Right atrium auricular region (tissue), 2 donors: Measurements from ENCODE around the gene PFDN6. TPM values are rescaled to one million over a fixed set of nuclear protein-coding genes. Genes with fewer than 3 reads are reported as not detected.
"Not testable (repeated sequence)": the region's sequence is repeated elsewhere in the genome, so short reads cannot be mapped to it uniquely, and the experiment has no call there.

Source experiments
- DNase-seq: peaks from one replicate; pipeline ENCODE4 v3.0.0-alpha.2; 2019; ENCODE audit warnings: low spot score
- H3K27ac ChIP-seq, 2 donors: fragments of 200-600 bp; sonication (generic); 1 replicate in 1 of 2; 2 replicates in 1 of 2; pipeline ENCODE4 v1.5.1; 2016 to 2019
- H3K27me3 ChIP-seq, 2 donors: fragments of 200-600 bp; sonication (generic); one replicate each; pipeline versions ENCODE4 v1.5.1 to v1.6.0; 2017 to 2019
- H3K36me3 ChIP-seq: fragments of 200-600 bp; sonication (generic); one replicate; pipeline ENCODE4 v1.5.1; 2016
- H3K4me1 ChIP-seq, 2 donors: fragments of 200-600 bp; sonication (generic); one replicate each; pipeline versions ENCODE4 v1.5.1 to v1.6.0; 2017 to 2019
- H3K4me3 ChIP-seq, 2 donors: fragments of 200-600 bp; sonication (generic); 1 replicate in 1 of 2; 2 replicates in 1 of 2; pipeline ENCODE4 v1.5.1; 2017 to 2019; ENCODE audit warnings: mild to moderate bottlenecking in 1 of 2, moderate library complexity in 1 of 2
- H3K9me3 ChIP-seq, 2 donors: fragments of 200-600 bp; sonication (generic); one replicate each; pipeline ENCODE4 v1.5.1; 2019
- total RNA-seq, 2 donors: library from RNA; depleted of rRNA; stranded (reverse); fragments of >200 nt; gene quantifications; one replicate each; pipeline ENCODE4 v1.1.0, GENCODE V29; 2016
- TF ChIP-seq, protein P1 (sequence below), 2 donors: fragments of 200-600 bp; sonication (generic); IDR thresholded peaks; one replicate each; pipeline ENCODE4 v1.5.1; 2019; ENCODE audit warnings: antibody characterized with exemption in 2 of 2

Gene PFDN6
- total RNA-seq, 2 donors from 2014 or later: 23.4 to 29.5 TPM

DNA sequence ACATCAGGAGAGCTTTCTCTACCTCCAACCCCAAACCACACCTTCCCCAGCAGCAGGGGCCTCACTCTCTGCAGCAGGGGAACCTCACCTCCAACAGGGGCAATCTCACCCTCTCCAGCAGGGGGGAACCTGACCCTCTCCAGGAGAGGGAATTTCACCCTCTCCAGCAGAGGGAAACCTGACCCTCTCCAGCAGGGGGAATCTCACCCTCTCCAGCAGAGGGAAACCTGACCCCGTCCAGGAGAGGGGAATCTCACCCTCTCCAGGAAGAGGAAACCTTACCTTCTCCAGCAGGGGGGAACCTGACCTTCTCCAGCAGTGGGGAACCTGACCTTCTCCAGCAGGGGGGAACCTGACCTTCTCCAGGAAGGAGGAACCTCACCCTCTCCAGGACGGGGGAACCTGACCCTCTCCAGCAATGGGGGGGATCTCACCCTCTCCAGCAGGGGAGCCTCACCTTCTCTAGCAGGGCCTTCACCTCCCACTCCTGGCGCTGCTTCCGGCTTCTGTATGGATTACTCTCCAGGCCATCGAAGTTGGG is 9.4 kb upstream of the PFDN6 start:
- no peak overlapping the region for H3K27ac ChIP-seq
- H3K27me3 ChIP-seq: no peaks in the 10 kb centered on the region
- no peak for DNase-seq
- no peak overlapping the region for H3K4me3 ChIP-seq
- TF ChIP-seq, protein P1, sequence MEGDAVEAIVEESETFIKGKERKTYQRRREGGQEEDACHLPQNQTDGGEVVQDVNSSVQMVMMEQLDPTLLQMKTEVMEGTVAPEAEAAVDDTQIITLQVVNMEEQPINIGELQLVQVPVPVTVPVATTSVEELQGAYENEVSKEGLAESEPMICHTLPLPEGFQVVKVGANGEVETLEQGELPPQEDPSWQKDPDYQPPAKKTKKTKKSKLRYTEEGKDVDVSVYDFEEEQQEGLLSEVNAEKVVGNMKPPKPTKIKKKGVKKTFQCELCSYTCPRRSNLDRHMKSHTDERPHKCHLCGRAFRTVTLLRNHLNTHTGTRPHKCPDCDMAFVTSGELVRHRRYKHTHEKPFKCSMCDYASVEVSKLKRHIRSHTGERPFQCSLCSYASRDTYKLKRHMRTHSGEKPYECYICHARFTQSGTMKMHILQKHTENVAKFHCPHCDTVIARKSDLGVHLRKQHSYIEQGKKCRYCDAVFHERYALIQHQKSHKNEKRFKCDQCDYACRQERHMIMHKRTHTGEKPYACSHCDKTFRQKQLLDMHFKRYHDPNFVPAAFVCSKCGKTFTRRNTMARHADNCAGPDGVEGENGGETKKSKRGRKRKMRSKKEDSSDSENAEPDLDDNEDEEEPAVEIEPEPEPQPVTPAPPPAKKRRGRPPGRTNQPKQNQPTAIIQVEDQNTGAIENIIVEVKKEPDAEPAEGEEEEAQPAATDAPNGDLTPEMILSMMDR (IDR thresholded peaks at IDR 0.05): peak in 1 of 2 donors; percentile 33
- H3K4me1 ChIP-seq: peaks cover 0 to 28% of the 10 kb centered on the region in 2 donors
- peaks cover 42% of the 10 kb centered on the region for H3K36me3 ChIP-seq
- no peaks in the 10 kb centered on the region for H3K9me3 ChIP-seq

DNA sequence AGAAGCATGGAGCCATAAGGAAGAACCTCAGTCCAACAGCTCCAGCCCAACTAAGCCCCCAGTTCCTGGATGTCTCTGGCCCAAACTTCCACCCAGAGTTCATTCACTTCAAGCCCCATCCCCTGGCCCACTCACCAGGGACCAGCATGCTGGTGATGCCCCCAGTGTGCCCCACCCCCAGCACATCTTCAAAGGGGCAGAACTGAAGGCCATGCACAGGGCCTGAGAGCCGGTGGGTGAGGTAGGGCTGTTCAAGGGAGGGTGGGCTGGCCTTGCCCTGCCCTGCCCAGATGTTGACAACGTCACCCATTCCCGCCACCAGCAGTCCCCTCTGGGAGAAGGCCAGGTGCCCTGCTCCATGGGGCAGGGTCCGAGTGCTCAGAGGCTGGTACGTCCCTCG is 8.9 kb upstream of the PFDN6 start:
- Histone ChIP-seq H3K4me1 (peaks cover 0 to 28% of the 10 kb centered on the region in 2 donors), H3K27me3 (no peaks in the 10 kb centered on the region), H3K27ac (no peak overlapping the region), H3K9me3 (no peaks in the 10 kb centered on the region), H3K36me3 (peaks cover 40% of the 10 kb centered on the region), H3K4me3 (no peak overlapping the region)
- TF ChIP-seq, protein P1 (IDR thresholded peaks at IDR 0.05): no peak
- no peak for DNase-seq

DNA sequence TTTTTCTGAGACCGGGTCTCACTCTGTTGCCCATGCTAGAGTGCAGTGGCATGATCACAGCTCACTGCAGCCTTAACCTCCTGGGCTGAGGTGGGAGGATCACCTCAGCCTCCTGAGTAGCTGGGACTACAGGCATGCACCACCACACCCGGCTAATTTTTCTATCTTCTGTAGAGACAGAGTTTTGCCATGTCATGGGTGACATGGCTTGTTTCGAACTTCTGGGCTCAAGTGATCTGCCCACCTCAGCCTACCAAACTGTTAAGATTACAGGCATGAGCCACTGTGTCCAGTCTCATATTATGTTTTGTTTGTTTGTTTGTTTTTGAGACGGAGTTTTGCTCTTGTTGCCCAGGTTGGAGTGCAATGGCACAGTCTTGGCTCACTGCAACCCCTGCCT is 4.2 kb upstream of the PFDN6 start:
- H3K9me3 ChIP-seq, DNase-seq, H3K4me3 ChIP-seq, H3K27me3 ChIP-seq, H3K27ac ChIP-seq: not testable (repeated sequence)
- peaks cover 0 to 18% of the 10 kb centered on the region in 2 donors for H3K4me1 ChIP-seq
- peaks cover 38% of the 10 kb centered on the region for H3K36me3 ChIP-seq

DNA sequence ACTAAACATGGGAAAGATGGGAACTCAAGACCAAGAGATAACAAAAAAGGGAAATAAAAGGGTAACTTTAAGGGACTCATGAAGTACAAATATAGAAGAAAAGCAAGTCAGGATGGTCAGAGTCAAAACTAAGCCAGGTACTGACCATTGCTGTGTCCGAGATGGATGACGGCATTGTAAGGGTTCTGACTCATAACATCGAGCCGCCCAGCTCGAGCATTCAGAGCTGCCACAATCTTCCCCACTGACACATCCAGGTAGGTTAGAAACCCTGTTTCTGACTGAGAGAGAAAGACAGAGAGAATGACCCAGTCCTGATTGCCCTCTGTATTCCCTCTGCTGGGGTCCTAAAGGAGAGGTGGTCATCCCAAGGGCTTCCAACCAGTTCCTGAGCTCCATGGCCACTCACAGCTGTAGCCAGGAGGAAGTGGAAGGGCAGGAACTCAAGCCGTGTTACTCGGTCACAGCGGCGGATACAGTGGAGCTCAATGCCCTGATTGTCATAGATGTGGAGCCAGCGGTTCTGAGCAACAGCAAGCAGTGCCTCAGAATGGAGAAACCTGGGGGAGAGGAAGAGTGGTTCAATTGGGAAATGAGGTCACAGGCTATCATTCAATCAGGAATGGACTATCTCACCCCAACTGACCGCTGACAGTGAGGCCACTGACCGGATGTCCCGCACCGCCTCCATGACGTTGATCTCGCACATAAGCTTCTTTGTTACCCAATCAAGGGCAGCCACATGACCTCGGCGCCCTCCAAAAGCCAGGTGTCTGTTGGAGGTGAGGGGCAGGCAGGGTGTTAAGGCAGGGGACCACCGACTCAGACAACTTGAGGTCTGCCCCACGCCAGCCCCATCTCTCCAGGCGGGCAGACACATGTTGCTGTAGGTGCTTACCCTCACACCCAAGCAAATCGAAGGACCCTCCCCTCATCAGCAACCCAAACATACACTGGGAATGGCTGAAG is 2.2 kb upstream of the PFDN6 start:
- no peaks in the 10 kb centered on the region for H3K27me3 ChIP-seq
- H3K4me3 ChIP-seq: no peak overlapping the region
- H3K4me1 ChIP-seq: peaks cover 0 to 24% of the 10 kb centered on the region in 2 donors
- H3K36me3 ChIP-seq: peaks cover 50% of the 10 kb centered on the region
- no peak for DNase-seq
- TF ChIP-seq, protein P1 (IDR thresholded peaks at IDR 0.05): no peak
- no peaks in the 10 kb centered on the region for H3K9me3 ChIP-seq
- no peak overlapping the region for H3K27ac ChIP-seq

DNA sequence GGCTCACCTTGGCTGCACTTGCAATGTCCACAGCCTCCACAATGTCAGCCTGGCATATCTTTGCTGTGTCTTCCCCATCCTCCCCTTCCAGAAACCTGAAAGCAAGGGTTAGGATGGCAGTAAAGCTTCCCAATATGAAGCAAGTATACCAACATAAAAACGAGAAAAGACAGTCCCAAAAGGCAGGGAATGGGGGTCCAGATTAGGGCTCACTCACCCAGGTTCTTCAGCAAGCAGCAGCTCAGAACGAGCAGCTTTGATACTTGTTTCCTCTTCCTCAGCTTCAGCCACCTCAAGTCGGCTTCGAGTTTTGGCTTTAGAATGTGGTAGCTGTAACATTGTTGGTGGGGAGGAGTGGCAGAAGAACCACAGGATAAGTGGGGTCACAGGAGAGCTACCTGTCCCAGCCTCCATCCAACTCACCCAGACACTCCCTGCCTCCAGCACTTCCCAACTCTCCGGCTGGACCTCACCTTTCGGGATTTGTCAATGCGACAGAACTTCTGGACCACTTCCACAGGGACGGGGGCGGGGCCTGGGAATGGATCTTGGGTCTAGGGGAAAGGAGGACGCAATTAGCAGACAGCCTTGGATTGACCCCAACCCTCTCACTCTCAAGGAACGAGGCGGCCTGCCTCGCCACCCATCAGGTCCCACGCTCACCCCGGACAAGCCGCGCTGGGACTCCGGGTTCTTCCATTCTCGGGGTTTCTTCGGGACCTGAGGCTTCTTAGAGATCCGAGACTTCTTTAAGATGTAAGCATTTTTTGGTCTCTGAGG is 1.1 kb upstream of the PFDN6 start:
- Histone ChIP-seq H3K36me3 (peaks cover 54% of the 10 kb centered on the region), H3K9me3 (no peaks in the 10 kb centered on the region), H3K4me3 (peak overlapping the region; percentile 70 to 72), H3K4me1 (peaks cover 0 to 24% of the 10 kb centered on the region in 2 donors), H3K27me3 (no peaks in the 10 kb centered on the region), H3K27ac (peak overlapping the region; percentile 84 to 86)
- TF ChIP-seq, protein P1 (IDR thresholded peaks at IDR 0.05): no peak
- DNase-seq: no peak
